Measurements from ENCODE around the gene SLC34A1. TPM values are rescaled to one million over a fixed set of nuclear protein-coding genes. Genes with fewer than 3 reads are reported as not detected.

The SLC34A1 gene
- total and polyA plus RNA-seq, 2 experiments from 2014 or later = not detected

DNA sequence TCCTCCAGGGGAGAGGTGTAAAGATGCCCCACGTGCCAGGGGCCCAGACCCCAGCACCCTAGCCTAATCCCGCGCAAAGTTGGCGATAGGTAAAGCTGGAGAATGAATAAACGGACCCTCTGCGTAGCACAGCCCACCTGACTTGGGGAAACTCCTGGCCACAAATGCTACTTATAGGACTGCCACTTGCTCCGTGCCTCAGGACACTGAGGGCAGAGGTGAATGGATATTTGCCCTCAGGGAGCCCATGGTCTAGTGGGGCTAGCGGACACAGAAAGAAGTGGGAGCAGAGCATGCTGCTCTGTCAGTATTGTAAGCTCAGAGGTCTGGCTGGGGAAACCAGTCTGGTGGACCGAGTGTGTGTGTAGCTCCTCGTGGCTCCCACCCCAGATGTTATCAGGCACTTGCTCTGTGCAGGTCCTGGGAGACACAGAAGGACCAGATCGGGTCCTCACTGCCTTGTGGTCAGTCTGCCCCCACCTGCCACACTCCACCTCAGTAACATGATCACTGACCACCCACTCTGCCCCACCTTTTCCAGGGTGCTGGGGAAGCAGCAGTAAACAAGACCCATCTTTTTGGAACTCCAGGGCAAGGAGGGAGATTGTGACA, 43.1 kb downstream of the SLC34A1 start:
- TF ChIP-seq CTCF (IDR thresholded peaks at IDR 0.05; ENCODE audit: low read depth, low read length) = no peak
- H3K4me1 ChIP-seq (ENCODE audit: low read depth) = no peaks in the 10 kb centered on the region
- H3K27me3 ChIP-seq = no peaks in the 10 kb centered on the region
- H3K4me3 ChIP-seq = peak overlapping the region; percentile 62
- H3K36me3 ChIP-seq = peaks cover 3% of the 10 kb centered on the region
- DNase-seq (ENCODE audit: low read depth in 1 of 2, low spot score in 1 of 2) = peak in 1 of 2 donors; percentile 11
- no peaks in the 10 kb centered on the region for H3K9me3 ChIP-seq (ENCODE audit: low read depth)
- H3K27ac ChIP-seq = peak overlapping the region; percentile 88

GRCh38 chr5:177427919-177428573, 43.8 kb downstream of the SLC34A1 start:
- H3K36me3 ChIP-seq = peaks cover 11% of the 10 kb centered on the region
- H3K9me3 ChIP-seq (ENCODE audit: low read depth) = no peaks in the 10 kb centered on the region
- no peak overlapping the region for H3K27ac ChIP-seq
- DNase-seq (ENCODE audit: low read depth in 1 of 2, low spot score in 1 of 2) = no peak
- no peak overlapping the region for H3K4me3 ChIP-seq
- no peak for TF ChIP-seq CTCF (IDR thresholded peaks at IDR 0.05; ENCODE audit: low read depth, low read length)
- H3K4me1 ChIP-seq (ENCODE audit: low read depth) = no peaks in the 10 kb centered on the region
- no peaks in the 10 kb centered on the region for H3K27me3 ChIP-seq

DNA sequence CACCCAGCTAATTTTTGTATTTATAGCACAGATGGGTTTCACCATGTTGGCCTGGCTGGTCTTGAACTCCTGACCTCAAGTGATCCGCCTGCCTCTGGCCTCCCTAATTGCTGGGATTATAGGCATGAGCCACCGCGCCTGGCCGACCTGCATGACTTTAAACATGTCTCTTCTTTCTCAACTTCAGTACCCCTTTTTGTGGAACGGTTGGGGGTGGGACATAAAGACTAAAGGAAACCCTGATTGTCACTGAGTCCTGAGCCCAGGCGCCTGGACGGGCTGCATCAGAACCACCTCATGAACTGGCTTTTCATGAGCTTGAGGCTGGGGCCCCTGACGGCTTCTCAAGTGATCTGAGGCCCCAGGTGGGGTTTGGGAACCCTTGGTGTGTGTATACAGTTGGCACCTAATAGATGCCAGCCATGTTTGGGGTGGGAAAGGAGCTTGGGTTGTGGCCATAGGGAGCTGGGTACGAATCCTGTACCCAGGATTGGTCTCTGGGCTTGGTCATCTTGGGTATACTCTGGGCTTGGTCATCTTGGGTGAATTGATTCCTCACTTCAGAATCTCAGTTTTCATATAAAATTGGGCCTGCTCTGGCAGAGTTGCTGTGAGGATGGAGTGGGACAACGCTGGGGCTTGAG, 44.5 kb downstream of the SLC34A1 start:
- TF ChIP-seq CTCF (IDR thresholded peaks at IDR 0.05; ENCODE audit: low read depth, low read length) = no peak

DNA sequence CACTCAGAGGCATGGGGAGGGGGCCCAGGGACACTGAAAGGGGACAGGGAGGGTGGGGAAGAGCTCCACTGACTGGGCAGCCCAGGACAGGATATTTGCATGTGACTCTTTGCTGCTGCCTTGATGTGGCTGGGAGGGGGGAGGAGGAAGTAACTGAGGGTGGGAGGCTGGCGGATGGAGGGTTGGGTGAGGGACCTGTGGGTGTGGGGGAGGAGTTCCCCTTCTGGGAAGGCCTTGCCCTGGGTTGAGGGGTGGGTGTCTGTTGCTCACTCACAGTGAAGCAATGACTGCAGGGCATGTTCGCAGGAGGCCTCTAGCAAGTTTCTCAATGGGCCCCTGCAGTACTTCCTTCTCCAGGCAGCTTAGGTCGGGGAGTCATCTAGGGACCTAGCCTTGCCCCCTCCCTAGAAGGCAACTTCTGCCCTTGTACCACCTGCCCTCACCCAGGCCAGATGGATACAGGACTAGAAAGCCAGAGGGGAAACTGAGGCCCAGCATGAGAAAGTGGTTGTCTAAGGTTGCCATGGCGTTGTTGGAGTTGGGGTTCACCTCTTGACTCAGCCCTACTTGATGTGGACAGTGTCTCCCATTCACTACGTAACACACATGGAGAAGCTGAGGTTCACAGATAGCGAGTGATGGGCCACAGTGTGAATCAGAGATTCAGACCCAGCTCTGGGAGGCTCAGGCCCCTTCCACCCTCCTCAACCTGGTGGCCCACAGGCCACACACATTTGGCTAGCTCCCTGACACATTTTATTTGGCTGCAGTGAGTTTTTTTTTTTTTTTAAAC, 45.2 kb downstream of the SLC34A1 start:
- peak in 1 of 2 donors; percentile 15 for DNase-seq (ENCODE audit: low read depth in 1 of 2, low spot score in 1 of 2)
- H3K9me3 ChIP-seq (ENCODE audit: low read depth) = no peaks in the 10 kb centered on the region
- H3K27ac ChIP-seq = no peak overlapping the region
- no peak overlapping the region for H3K4me3 ChIP-seq
- no peaks in the 10 kb centered on the region for H3K27me3 ChIP-seq
- no peak for TF ChIP-seq CTCF (IDR thresholded peaks at IDR 0.05; ENCODE audit: low read depth, low read length)
- H3K36me3 ChIP-seq = peaks cover 23% of the 10 kb centered on the region
- H3K4me1 ChIP-seq (ENCODE audit: low read depth) = no peaks in the 10 kb centered on the region

More for the DNA sequence above, 44.5 kb downstream of the SLC34A1 start:
- H3K27ac ChIP-seq = no peak overlapping the region
- H3K4me1 ChIP-seq (ENCODE audit: low read depth) = no peaks in the 10 kb centered on the region
- no peaks in the 10 kb centered on the region for H3K9me3 ChIP-seq (ENCODE audit: low read depth)
- H3K27me3 ChIP-seq = no peaks in the 10 kb centered on the region
- H3K36me3 ChIP-seq = peaks cover 15% of the 10 kb centered on the region
- DNase-seq (ENCODE audit: low read depth in 1 of 2, low spot score in 1 of 2) = no peak
- no peak overlapping the region for H3K4me3 ChIP-seq

DNA sequence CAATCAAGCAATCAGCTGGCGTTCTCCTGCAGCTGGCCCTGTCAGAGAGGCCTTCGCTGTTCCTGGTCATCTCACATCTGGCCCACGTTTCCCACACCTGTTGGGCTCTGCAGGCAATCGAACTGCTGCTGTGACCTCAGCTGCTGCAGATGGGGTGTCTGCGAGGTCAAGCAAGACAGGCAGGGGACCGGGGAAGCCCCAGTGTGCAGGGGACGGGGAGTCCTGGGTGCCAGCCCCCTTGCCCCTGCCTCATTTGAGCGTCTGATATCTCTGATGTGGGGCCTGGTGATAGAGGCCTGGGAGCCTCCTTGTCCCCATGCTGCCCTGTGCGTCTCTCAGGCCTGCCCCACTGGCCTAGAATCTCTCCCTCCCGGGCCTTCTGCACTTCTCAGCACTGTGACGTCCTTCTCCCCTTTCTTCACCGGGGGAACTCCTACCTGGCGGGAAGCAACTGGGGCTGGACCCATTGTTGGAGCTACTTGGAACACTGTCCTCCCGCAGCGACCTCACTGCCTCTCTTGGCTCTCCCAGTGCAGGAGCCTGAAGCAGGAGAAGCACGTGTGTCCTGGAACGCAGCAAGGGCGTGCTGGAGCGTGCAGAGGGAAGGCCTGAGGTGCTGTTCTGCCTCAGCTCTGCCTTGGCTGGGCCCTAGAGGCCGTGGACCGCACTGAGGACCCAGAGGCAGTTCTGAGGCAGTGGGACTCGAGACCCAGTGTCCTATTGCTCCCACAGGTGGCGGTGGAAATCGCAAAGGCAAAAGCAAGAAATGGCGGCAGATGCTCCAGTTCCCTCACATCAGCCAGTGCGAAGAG, 46.1 kb downstream of the SLC34A1 start:
- H3K4me1 ChIP-seq (ENCODE audit: low read depth) = no peaks in the 10 kb centered on the region
- TF ChIP-seq CTCF (IDR thresholded peaks at IDR 0.05; ENCODE audit: low read depth, low read length) = no peak
- peaks cover 29% of the 10 kb centered on the region for H3K36me3 ChIP-seq
- no peaks in the 10 kb centered on the region for H3K9me3 ChIP-seq (ENCODE audit: low read depth)
- no peaks in the 10 kb centered on the region for H3K27me3 ChIP-seq
- no peak overlapping the region for H3K27ac ChIP-seq
- DNase-seq (ENCODE audit: low read depth in 1 of 2, low spot score in 1 of 2) = no peak
- H3K4me3 ChIP-seq = no peak overlapping the region
